Erythroblast (primary cell): ENCODE data around the gene HELZ2.

Experiments
- DNase-seq, 2 experiments: peaks; one replicate each; lab custom pipeline; 2025; lab: John Stamatoyannopoulos, UW
- GATA1 ChIP-seq: IDR thresholded peaks from 2 replicates; pipeline ENCODE4 v1.6.1; 2011; ENCODE audit warnings: low read depth, mild to moderate bottlenecking, control low read depth, low read length, moderate library complexity
- POLR2A ChIP-seq: IDR thresholded peaks from 2 replicates; pipeline ENCODE4 v1.6.1; 2011; ENCODE audit warnings: mild to moderate bottlenecking, low read length

HELZ2 gene

DNA sequence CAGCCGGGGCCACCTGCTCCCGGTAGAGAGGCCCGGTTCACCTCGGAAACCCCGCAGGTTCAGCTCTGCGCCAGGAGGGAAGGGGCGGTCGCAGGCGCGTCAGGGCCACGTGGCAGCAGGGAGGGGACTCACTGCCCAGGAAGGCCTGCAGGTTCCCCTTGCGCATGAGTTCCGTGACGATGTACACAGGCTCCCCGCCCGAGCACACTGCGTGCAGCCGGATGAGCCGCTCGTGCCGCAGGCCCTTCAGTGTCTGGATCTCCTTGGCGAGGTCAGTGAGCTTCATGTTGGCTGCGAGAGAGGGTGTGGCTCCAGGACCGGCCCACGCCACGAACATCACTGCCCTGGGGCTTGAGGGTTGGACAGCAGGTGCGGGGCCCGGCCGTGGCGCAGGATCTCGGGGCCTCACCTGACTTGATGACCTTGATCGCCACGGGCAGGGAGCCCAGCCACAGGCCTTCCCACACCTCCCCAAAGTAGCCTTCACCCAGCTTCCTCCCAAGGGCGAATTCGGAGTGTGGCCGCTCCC is 31.9 kb downstream of the HELZ2 start:
- no peak for TF ChIP-seq GATA1
- TF ChIP-seq POLR2A, result no peak
- no peak for DNase-seq

DNA sequence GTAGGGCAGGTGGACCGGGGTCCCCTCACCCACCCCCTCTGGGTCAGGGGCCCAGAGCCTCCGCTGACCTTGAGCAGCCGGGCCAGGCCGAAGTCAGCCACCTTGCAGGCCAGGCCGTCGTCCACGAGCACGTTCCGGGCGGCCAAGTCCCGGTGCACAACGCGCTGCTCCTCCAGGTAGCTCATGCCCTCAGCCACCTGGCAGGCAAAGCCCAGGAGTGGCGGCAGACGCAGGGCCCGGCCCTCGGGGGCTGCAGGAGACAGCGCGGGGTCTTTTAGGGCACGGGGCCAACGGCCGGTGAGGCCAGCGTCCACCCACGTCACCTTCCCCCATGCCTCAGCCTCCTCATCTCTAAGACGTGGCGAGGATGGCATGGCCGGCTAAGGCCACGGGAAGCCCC is 32.7 kb downstream of the HELZ2 start:
- no peak for DNase-seq
- TF ChIP-seq GATA1 (no peak), POLR2A (no peak)

- TF ChIP-seq GATA1, result no peak
- no peak for TF ChIP-seq POLR2A
- no peak for DNase-seq
Measured at GRCh38 chr20:63540417-63541186, 33.4 kb downstream of the HELZ2 start.

DNA sequence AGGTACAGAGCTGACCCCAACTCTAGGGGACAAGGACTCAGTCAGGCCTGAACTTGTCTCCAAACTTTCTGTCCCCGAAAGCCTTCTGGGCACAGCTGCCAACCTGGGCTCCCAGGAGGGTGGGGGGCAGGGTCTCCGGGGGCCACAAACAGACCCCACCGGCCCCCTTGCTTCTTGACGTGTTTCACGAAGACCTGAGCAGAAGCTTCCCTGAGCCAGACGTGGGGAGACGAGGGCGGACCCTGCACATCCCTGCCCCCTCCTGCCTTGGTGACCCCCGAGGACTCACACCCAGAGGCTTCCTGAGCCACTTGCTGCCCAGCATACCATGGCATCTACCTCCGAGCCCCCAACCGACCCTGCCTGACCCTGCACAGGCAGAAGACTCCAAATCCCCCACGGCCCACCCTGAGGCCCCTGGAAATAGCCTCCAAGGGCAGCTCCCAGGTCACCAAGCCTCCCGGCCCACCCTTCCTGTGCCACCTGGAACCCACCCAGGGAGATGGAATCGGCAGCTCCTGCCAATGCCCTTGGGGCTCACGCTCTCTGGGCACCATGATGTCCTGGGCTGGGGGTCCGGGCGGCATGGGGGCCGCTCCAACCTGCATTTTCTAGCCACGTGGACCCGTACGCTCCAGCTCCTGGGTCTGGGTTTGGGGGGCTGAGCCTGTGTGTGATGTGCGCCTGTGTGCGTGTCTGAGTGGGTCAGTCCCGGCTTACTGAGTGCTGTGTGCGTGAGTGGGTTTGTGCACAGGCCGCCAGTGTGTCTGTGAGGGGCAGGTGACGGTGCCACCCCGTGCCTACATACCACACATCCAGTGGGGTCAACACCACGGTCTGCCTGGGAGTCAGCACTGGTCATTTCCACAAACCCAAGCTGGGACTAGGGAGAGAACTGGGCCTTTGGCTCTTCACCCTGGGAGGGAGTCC is 34.3 kb downstream of the HELZ2 start:
- TF ChIP-seq POLR2A (no peak), GATA1 (no peak)
- DNase-seq, result no peak

DNA sequence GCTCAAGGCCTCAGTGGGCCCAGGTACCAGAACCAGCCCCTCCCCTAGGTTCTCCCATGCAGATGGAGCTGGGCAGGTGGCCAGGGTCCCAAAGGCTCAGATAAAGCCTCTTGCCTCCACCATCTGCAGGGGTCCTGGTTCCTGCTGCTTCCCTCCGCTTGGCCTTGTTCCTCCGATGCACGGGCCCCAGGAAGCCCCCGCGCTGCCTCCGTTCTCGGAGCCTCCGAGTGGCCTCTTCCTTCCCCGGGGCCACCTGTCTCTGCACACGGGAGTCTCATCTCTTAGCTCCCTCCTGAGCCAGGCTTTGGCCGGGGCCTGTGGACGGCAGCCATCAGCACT is 35.0 kb downstream of the HELZ2 start:
- no peak for TF ChIP-seq POLR2A
- TF ChIP-seq GATA1, result no peak
- DNase-seq, result no peak

DNA sequence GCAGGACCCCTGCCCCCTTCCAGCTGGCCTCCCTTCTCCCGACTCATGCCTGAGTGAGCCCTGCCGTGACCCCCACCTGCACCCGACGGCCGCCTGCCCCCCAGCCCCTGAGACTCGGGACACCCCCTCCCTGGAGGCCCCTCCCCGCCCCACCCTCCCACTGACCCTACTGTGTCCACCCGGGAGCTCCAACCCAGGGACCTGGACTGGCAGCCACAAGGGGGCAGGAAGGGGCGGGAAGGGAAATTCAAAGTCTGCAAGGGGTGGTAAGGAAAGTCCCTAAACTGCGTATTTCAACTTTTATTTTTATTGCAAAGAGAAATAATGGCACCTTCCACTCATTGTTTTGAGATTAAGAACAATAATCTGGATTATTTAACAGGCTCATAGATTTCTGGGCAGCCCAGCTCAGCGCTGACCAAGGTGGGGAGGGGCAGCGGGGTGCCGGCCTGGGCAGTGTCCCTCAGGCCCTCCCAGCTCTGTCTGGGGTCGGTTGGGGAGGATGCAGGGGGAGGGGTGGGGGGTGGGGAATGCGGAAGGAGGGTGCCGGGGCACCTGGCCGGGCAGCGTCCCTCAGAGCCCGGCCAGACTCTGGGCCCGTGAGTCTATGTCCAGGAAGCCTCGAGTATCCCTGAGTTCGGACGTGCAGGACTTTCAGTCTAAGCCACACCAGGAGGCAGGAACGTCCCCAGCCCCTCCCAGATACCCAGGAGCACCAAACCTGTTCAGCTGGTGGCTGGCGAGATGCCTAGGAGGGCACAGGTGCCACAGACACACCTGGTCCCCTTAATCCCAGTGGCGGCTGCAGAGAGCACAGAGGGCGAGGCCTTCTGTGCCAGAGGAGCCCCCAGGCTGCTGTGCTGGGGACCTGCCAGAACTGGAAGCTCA is 35.6 kb downstream of the HELZ2 start:
- no peak for DNase-seq

DNA sequence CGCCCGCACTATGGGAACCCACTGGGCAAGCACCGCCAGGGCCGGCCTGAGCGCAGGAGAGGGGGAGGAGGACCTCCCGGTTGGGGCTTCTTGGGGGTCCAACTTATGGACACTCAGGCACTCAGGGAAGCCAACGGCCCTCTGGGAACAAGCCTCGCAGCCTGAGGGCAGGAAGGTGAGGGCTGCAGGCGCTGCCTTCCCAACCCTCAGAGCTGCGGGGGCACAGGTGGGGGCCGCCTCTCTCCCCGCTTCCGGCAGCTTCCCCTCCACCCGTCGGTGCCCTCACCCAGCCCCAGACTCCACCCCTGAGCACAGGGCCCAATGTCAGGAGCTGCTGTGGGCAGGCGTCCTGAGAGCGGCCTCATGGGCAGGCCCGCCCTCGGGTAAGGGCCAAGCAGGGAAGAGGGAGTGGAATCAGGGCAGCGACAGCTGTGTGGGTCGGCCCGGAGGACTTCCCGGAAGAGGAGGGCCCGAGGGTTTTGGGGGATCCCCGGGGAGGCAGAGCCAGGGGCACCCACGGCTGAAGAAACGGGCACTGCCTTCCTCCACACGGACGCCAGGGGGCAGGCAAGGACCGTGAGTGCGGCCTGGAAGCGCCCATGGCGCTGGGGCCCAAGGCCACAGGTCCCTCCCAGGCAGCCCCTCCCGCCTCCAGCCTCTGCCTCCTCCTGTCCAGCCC is 36.4 kb downstream of the HELZ2 start:
- DNase-seq, result peak; percentile 81 to 88
- peak; percentile 63 for TF ChIP-seq POLR2A
- no peak for TF ChIP-seq GATA1

More for the DNA sequence above, 35.6 kb downstream of the HELZ2 start:
- TF ChIP-seq POLR2A (no peak), GATA1 (no peak)

GRCh38 chr20:63536997-63537524 is 37.0 kb downstream of the HELZ2 start, which contains the start of gene PTK6:
Gene PTK6 (minus strand): TSS chr20:63537376. CDS start chr20:63537314, 62 bp downstream.
- no peak for DNase-seq
- TF ChIP-seq POLR2A (no peak), GATA1 (no peak)

- TF ChIP-seq GATA1 (no peak), POLR2A (no peak)
- peak; percentile 27 to 44 for DNase-seq
Measured at GRCh38 chr20:63536241-63536977, 37.6 kb downstream of the HELZ2 start.

DNA sequence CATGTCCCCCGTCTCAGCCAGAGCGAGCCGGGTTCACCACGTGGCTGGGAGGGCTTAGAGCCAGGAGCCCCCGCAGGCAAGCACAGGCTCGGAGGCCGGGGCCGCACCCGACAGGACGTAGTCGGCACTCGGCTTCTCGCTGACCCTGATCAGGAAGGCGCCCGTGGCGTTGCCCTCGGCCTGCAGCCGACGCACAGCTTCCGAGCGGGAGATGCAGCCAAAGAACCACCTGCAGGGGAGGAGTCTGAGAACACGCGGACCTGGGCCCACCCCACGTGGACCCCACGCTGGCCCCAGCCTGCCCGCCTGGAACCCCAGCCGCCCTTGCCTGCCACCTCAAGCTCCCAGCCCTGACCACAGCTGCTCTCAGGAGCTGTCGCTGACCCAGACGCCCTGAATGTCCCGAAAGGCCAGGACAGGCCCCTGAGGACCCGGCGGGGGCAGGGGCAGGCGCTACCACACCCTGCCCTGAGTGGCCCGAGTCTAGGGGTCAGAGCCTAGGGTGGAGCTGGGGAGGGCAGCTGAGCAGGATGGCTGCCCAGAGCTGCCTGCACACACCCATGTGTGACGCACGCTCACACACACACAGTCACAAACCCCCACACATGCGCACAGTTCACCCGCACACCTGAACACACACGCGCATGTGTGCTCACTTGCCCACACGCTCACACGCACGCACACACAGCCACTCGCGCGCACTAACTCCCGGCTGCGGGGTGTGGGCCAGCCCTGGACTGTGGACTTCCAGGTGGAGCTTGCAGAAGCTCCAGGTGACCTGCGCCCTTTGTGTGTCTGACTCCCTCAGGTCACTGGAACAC is 39.0 kb downstream of the HELZ2 start:
- TF ChIP-seq POLR2A (no peak), GATA1 (no peak)
- peak; percentile 33 to 52 for DNase-seq

- TF ChIP-seq POLR2A (no peak), GATA1 (no peak)
- no peak for DNase-seq
Measured at GRCh38 chr20:63534427-63534830, 39.6 kb downstream of the HELZ2 start.

GRCh38 chr20:63533871-63534393 is 40.1 kb downstream of the HELZ2 start:
- TF ChIP-seq GATA1 (no peak), POLR2A (no peak)
- no peak for DNase-seq
